ENCODE data around the gene STAC2.

STAC2 gene

GRCh38 chr17:39209317-39210092 is 16.2 kb downstream of the STAC2 start:
- peak; percentile 10 for DNase-seq

- no peak for DNase-seq
Measured at GRCh38 chr17:39208893-39209292, 16.9 kb downstream of the STAC2 start.

- no peak for DNase-seq
Measured at GRCh38 chr17:39208136-39208535, 17.6 kb downstream of the STAC2 start.

GRCh38 chr17:39205112-39205526 is 20.6 kb downstream of the STAC2 start:
- DNase-seq: no peak

GRCh38 chr17:39204245-39204644 is 21.5 kb downstream of the STAC2 start:
- DNase-seq: no peak

GRCh38 chr17:39200957-39201510 is 24.7 kb downstream of the STAC2 start:
- DNase-seq: no peak

- DNase-seq: peak; percentile 93
Measured at GRCh38 chr17:39200070-39200879, 25.5 kb downstream of the STAC2 start, which contains the start of gene RPL19. Gene RPL19, plus strand, starts transcription at chr17:39200283. Its CDS starts 62 bp downstream, at chr17:39200345.

GRCh38 chr17:39199820-39200069 is 26.0 kb downstream of the STAC2 start:
- no peak for DNase-seq

- DNase-seq: peak; percentile 14
Measured at GRCh38 chr17:39198186-39198566, 27.6 kb downstream of the STAC2 start.

- peak; percentile 48 for DNase-seq
Measured at GRCh38 chr17:39197380-39198185, 28.2 kb downstream of the STAC2 start, which contains the start of gene CACNB1. Gene CACNB1, minus strand, starts transcription at chr17:39197669. Its CDS starts 174 bp downstream, at chr17:39197495.

GRCh38 chr17:39196808-39197291 is 28.9 kb downstream of the STAC2 start:
- DNase-seq: no peak

GRCh38 chr17:39196241-39196807 is 29.4 kb downstream of the STAC2 start:
- no peak for DNase-seq

GRCh38 chr17:39195568-39196160 is 30.1 kb downstream of the STAC2 start:
- DNase-seq: peak; percentile 31

GRCh38 chr17:39194985-39195524 is 30.7 kb downstream of the STAC2 start:
- peak; percentile 39 for DNase-seq

GRCh38 chr17:39194089-39194984 is 31.4 kb downstream of the STAC2 start:
- DNase-seq: peak; percentile 52

GRCh38 chr17:39193346-39193745 is 32.4 kb downstream of the STAC2 start:
- no peak for DNase-seq

GRCh38 chr17:39192901-39193300 is 32.8 kb downstream of the STAC2 start:
- no peak for DNase-seq

GRCh38 chr17:39191750-39192510 is 33.8 kb downstream of the STAC2 start:
- DNase-seq: no peak

- DNase-seq: no peak
Measured at GRCh38 chr17:39187152-39187830, 38.5 kb downstream of the STAC2 start.

Measured in midbrain (tissue), 1 donor.